Measurements from ENCODE around the gene SEC14L2. TPM values are rescaled to one million over a fixed set of nuclear protein-coding genes. Genes with fewer than 3 reads are reported as not detected.
A peak's percentile ranks its signal among the peaks of the same experiment; 100 is the strongest.

SEC14L2 gene
- total and polyA plus RNA-seq, 2 of the 4 experiments (the other 2 are of a cell fraction): 38.7 to 54.8 TPM

DNA sequence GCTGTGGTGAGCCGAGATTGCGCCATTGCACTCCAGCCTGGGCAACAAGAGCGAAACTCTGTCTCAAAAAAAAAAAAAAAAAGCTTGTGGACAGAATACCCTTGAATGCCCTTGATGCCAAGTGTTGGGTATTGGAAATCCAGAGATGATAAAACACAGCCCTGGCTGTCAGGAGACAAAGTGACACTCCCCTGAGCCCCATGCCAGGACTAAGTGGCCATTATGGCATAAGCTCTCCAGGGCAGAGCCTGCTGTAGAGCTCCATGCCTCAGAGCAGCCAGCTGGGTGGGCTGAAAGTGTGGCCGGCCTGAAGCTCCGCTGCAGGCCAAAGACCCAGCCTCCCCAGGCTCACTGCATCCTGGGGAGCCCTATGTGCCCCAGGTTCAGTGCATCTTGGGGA is 14.5 kb upstream of the SEC14L2 start:
- Histone ChIP-seq H4K91ac (ENCODE audit: insufficient read depth, low read depth, low read length) (no peak overlapping the region), H3K56ac (ENCODE audit: extremely low read depth, insufficient read depth, low read length) (no peak overlapping the region), H3K4me2 (ENCODE audit: low read depth, low read length) (no peak overlapping the region), H3K4me1 (ENCODE audit: control insufficient read depth, insufficient read depth, low read length) (peaks cover 7% of the 10 kb centered on the region), H3K4ac (ENCODE audit: low read depth, low read length) (no peak overlapping the region), H3K18ac (ENCODE audit: low read depth, low read length) (no peak overlapping the region), H4K20me1 (ENCODE audit: insufficient read depth, low read length) (no peaks in the 10 kb centered on the region), H3K36me3 (ENCODE audit: control insufficient read depth, insufficient read depth, low read length) (peaks cover 52% of the 10 kb centered on the region), H3K79me1 (ENCODE audit: low read depth in 1 of 2, low read length in 2 of 2) (peaks cover 11 to 13% of the 10 kb centered on the region in 2 experiments), H2AK5ac (ENCODE audit: low read depth, low read length) (no peak overlapping the region), H4K8ac (ENCODE audit: low read depth in 2 of 2, low read length in 2 of 2) (no peak overlapping the region), H3K9me3 (ENCODE audit: control insufficient read depth, insufficient read depth, low read length) (no peaks in the 10 kb centered on the region), H3K9ac (ENCODE audit: low read depth, low read length) (no peak overlapping the region), H2AK9ac (replicated peaks; ENCODE audit: low read depth, low read length, poor library complexity) (peak overlapping the region; percentile 28), H3K27me3 (ENCODE audit: control insufficient read depth, insufficient read depth, low read length) (no peaks in the 10 kb centered on the region), H3K14ac (replicated peaks; ENCODE audit: low read depth, low read length) (no peak overlapping the region), H3K9me1 (ENCODE audit: insufficient read depth, low read length) (peaks cover 3% of the 10 kb centered on the region; the same call in 1 of the 2 replicates), H2BK15ac (ENCODE audit: low read depth, low read length) (no peak overlapping the region), H2BK120ac (ENCODE audit: low read depth, low read length) (no peak overlapping the region), H2BK20ac (ENCODE audit: low read depth, low read length) (no peak overlapping the region), H3K27ac (ENCODE audit: insufficient read depth, low read length) (no peak overlapping the region), H2AFZ (replicated peaks; ENCODE audit: low read length, poor library complexity) (no peak overlapping the region), H3K4me3 (ENCODE audit: insufficient read depth, low read depth, low read length) (no peak overlapping the region), H4K5ac (ENCODE audit: low read depth, low read length) (no peak overlapping the region), H3K23ac (ENCODE audit: low read depth, low read length) (no peak overlapping the region), H2BK5ac (ENCODE audit: low read depth, low read length, poor library complexity, severe bottlenecking) (no peak overlapping the region)
- TF ChIP-seq SMC3 (IDR thresholded peaks at IDR 0.05; ENCODE audit: low read depth, low read length): no peak
- TF ChIP-seq NFE2L2 (IDR thresholded peaks at IDR 0.05; ENCODE audit: low read depth, low read length): no peak
- TF ChIP-seq CEBPB (IDR thresholded peaks at IDR 0.05; ENCODE audit: low read depth, low read length): no peak
- no peak for TF ChIP-seq FOS (IDR thresholded peaks at IDR 0.05; ENCODE audit: low read depth, low read length)
- no peak for TF ChIP-seq ELK1 (IDR thresholded peaks at IDR 0.05; ENCODE audit: borderline replicate concordance, low read depth, low read length)
- TF ChIP-seq POLR2A (IDR thresholded peaks at IDR 0.05; ENCODE audit: low read depth, low read length): no peak
- TF ChIP-seq RFX5 (IDR thresholded peaks at IDR 0.05; ENCODE audit: low read depth, low read length): no peak
- no peak for TF ChIP-seq MAZ (IDR thresholded peaks at IDR 0.05; ENCODE audit: borderline replicate concordance, low read depth, low read length)
- no peak for TF ChIP-seq RCOR1 (IDR thresholded peaks at IDR 0.05; ENCODE audit: insufficient replicate concordance, low read length)
- TF ChIP-seq RAD21 (IDR thresholded peaks at IDR 0.05; ENCODE audit: low read length): no peak
- no peak for TF ChIP-seq MAFK (IDR thresholded peaks at IDR 0.05; ENCODE audit: low read depth, low read length)
- TF ChIP-seq BHLHE40 (IDR thresholded peaks at IDR 0.05; ENCODE audit: low read depth, low read length): no peak
- TF ChIP-seq, protein P1, sequence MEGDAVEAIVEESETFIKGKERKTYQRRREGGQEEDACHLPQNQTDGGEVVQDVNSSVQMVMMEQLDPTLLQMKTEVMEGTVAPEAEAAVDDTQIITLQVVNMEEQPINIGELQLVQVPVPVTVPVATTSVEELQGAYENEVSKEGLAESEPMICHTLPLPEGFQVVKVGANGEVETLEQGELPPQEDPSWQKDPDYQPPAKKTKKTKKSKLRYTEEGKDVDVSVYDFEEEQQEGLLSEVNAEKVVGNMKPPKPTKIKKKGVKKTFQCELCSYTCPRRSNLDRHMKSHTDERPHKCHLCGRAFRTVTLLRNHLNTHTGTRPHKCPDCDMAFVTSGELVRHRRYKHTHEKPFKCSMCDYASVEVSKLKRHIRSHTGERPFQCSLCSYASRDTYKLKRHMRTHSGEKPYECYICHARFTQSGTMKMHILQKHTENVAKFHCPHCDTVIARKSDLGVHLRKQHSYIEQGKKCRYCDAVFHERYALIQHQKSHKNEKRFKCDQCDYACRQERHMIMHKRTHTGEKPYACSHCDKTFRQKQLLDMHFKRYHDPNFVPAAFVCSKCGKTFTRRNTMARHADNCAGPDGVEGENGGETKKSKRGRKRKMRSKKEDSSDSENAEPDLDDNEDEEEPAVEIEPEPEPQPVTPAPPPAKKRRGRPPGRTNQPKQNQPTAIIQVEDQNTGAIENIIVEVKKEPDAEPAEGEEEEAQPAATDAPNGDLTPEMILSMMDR (conservative IDR thresholded peaks at IDR 0.05; ENCODE audit: low read depth, low read length): no peak
- intact Hi-C loops (cut with micrococcal nuclease) (no loop called here), in situ Hi-C loops (cut with MboI; ENCODE audit: low sequenced_read_pairs) (no loop called here), dilution Hi-C loops (cut with HindIII; ENCODE audit: low sequenced_read_pairs, unreplicated experiment) (no loop called here)
- DNase-seq: no peak
- no TSS peak for BruUV-seq (replicated peaks)
- POLR2A ChIA-PET (ENCODE audit: unreplicated experiment): interaction anchor here (1.0 kb wide), 1 partner anchor 13 kb away, joined by 3 read pairs; no protein-coding TSS in a partner anchor
- CTCF ChIA-PET: no interaction called here
- WGBS, 2 experiments (ENCODE audit: extremely low coverage in 2 of 2, insufficient read length in 1 of 2): no CpG with 5 or more reads among the region's 5 CpGs
- no peak for ATAC-seq (ENCODE audit: low read depth)
